Fibroblast of mammary gland (primary cell): ENCODE results near the gene LRRN1.

Experiments used
- DNase-seq: peaks from one replicate; pipeline ENCODE4 v3.0.0-alpha.2; 2010; ENCODE audit warnings: low read depth
- H3K4me3 ChIP-seq: 2 replicates; pipeline ENCODE4 v1.5.1; 2011; ENCODE audit warnings: low read depth, mild to moderate bottlenecking, low read length, moderate library complexity; ENCODE audit not compliant: control insufficient read depth
- CTCF ChIP-seq: conservative IDR thresholded peaks from 2 replicates; pipeline ENCODE4 v1.5.1; 2011; ENCODE audit warnings: low read depth, low read length, inconsistent platforms; ENCODE audit not compliant: control insufficient read depth, insufficient read depth

LRRN1 gene

GRCh38 chr3:3804560-3804959, 5.3 kb downstream of the LRRN1 start:
- TF ChIP-seq CTCF, result no peak
- no peak for DNase-seq
- no peak overlapping the region for H3K4me3 ChIP-seq

- no peak overlapping the region for H3K4me3 ChIP-seq
- no peak for DNase-seq
- TF ChIP-seq CTCF, result no peak
These were observed 6.9 kb downstream of the LRRN1 start for GRCh38 chr3:3806092-3806491.

- H3K4me3 ChIP-seq, result no peak overlapping the region
- TF ChIP-seq CTCF, result no peak
- no peak for DNase-seq
These were observed 7.6 kb downstream of the LRRN1 start for GRCh38 chr3:3806856-3807255.

GRCh38 chr3:3813013-3813412, 13.8 kb downstream of the LRRN1 start:
- no peak overlapping the region for H3K4me3 ChIP-seq
- DNase-seq, result no peak
- TF ChIP-seq CTCF, result no peak

GRCh38 chr3:3815206-3815605, 16.0 kb downstream of the LRRN1 start:
- DNase-seq, result no peak
- TF ChIP-seq CTCF, result no peak
- H3K4me3 ChIP-seq, result no peak overlapping the region

- TF ChIP-seq CTCF, result no peak
These were observed 16.8 kb downstream of the LRRN1 start for GRCh38 chr3:3816034-3816433.

GRCh38 chr3:3817865-3818264, 18.6 kb downstream of the LRRN1 start:
- no peak for DNase-seq
- H3K4me3 ChIP-seq, result no peak overlapping the region

More at GRCh38 chr3:3816034-3816433, 16.8 kb downstream of the LRRN1 start:
- DNase-seq, result no peak
- no peak overlapping the region for H3K4me3 ChIP-seq

More at GRCh38 chr3:3817865-3818264, 18.6 kb downstream of the LRRN1 start:
- TF ChIP-seq CTCF, result no peak
